Chondrocyte (in vitro differentiated cells): ENCODE results near the gene PALLD. TPM values are rescaled to one million over a fixed set of nuclear protein-coding genes. Genes with fewer than 3 reads are reported as not detected.
A peak's percentile ranks its signal among the peaks of the same experiment; 100 is the strongest.

Source experiments
- DNase-seq: peaks from one replicate; pipeline ENCODE4 v3.0.0; 2021; ENCODE audit warnings: mixed read lengths, low spot score
- H3K27ac Mint-ChIP-seq: one replicate; pipeline ENCODE4 v1.8.0; 2021; ENCODE audit warnings: mild to moderate bottlenecking, moderate library complexity, mixed read lengths; ENCODE audit not compliant: unreplicated experiment
- H3K27me3 Mint-ChIP-seq: 2 replicates; pipeline ENCODE4 v1.8.0; 2021; ENCODE audit warnings: low read depth, mixed read lengths
- H3K36me3 Mint-ChIP-seq: 2 replicates; pipeline ENCODE4 v1.8.0; 2021; ENCODE audit warnings: low read depth, mixed read lengths
- H3K4me1 Mint-ChIP-seq: 2 replicates; pipeline ENCODE4 v1.8.0; 2021; ENCODE audit warnings: low read depth, mild to moderate bottlenecking, mixed read lengths
- H3K4me3 Mint-ChIP-seq: one replicate; pipeline ENCODE4 v1.8.0; 2021; ENCODE audit warnings: mild to moderate bottlenecking, moderate library complexity, mixed read lengths; ENCODE audit not compliant: unreplicated experiment
- H3K9me3 Mint-ChIP-seq: 2 replicates; pipeline ENCODE4 v1.8.0; 2021; ENCODE audit warnings: low read depth, mixed read lengths
- CTCF ChIP-seq: fragments of 200-600 bp; sonication (generic); IDR thresholded peaks from 2 replicates; pipeline ENCODE4 v1.5.0; 2021; ENCODE audit warnings: antibody characterized with exemption, mild to moderate bottlenecking, moderate library complexity
- total RNA-seq: library from RNA; stranded (reverse); gene quantifications from 3 replicates; pipeline ENCODE4 v1.2.1, GENCODE V29; 2021

The PALLD gene
- total RNA-seq, 1 donor from 2014 or later = 900 TPM

GRCh38 chr4:168524006-168524405 lies 27.2 kb downstream of the PALLD start:
- H3K4me3 Mint-ChIP-seq = no peak overlapping the region
- H3K36me3 Mint-ChIP-seq = no peaks in the 10 kb centered on the region
- no peaks in the 10 kb centered on the region for H3K9me3 Mint-ChIP-seq
- H3K27ac Mint-ChIP-seq = peak overlapping the region; percentile 14
- TF ChIP-seq CTCF = no peak
- DNase-seq = no peak
- no peaks in the 10 kb centered on the region for H3K27me3 Mint-ChIP-seq
- H3K4me1 Mint-ChIP-seq = peaks cover 65% of the 10 kb centered on the region

DNA sequence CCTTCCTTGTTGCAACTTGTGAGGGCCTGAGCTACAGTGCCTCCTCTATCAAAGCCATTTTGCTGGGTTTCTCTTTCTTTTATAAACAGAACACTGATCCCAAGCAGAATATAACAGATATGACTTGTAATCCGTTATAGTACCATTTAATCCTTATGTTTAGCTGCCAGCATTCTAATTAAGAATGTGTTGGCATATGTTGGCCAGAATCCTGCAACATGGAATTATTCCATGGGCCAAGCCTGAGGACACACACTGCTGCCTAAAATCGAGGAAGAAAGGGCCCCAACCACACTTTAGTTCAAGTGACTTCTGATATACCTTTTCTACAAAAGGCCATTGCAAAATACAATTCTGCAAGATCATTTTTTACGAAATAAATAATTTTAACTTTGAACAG lies 28.0 kb downstream of the PALLD start:
- Mint-ChIP-seq H3K4me1 (peaks cover 70% of the 10 kb centered on the region), H3K9me3 (no peaks in the 10 kb centered on the region), H3K36me3 (no peaks in the 10 kb centered on the region), H3K27me3 (no peaks in the 10 kb centered on the region), H3K4me3 (no peak overlapping the region), H3K27ac (no peak overlapping the region)
- DNase-seq = no peak
- TF ChIP-seq CTCF = no peak

DNA sequence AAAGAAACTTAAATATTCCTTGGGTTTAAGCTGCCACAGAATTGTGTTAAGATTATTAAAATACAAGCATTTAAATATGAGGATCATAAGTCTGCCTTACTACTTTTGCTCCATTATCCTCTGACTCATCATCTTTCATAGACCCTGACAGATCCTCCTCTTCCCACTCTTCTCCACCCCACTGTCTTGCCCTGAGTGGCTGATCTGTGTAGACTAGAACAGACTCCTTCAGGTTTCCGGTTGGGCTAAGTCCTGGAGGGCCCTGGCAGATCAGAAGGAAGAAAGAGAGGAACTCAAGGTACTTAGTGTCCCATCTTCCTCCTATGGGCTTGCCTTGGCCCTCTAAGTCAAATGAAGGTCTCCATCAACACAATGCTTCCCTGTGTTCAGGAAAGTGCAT lies 30.7 kb downstream of the PALLD start:
- Mint-ChIP-seq H3K36me3 (no peaks in the 10 kb centered on the region), H3K4me1 (peaks cover 55% of the 10 kb centered on the region), H3K27me3 (no peaks in the 10 kb centered on the region), H3K9me3 (no peaks in the 10 kb centered on the region), H3K27ac (peak overlapping the region; percentile 91), H3K4me3 (no peak overlapping the region)
- DNase-seq = no peak
- TF ChIP-seq CTCF = no peak

GRCh38 chr4:168528131-168528949 lies 31.5 kb downstream of the PALLD start:
- no peak for DNase-seq
- H3K4me1 Mint-ChIP-seq = peaks cover 47% of the 10 kb centered on the region
- H3K27me3 Mint-ChIP-seq = no peaks in the 10 kb centered on the region
- no peaks in the 10 kb centered on the region for H3K36me3 Mint-ChIP-seq
- no peak for TF ChIP-seq CTCF
- peak overlapping the region; percentile 11 for H3K4me3 Mint-ChIP-seq
- H3K9me3 Mint-ChIP-seq = no peaks in the 10 kb centered on the region
- peak overlapping the region; percentile 91 for H3K27ac Mint-ChIP-seq

DNA sequence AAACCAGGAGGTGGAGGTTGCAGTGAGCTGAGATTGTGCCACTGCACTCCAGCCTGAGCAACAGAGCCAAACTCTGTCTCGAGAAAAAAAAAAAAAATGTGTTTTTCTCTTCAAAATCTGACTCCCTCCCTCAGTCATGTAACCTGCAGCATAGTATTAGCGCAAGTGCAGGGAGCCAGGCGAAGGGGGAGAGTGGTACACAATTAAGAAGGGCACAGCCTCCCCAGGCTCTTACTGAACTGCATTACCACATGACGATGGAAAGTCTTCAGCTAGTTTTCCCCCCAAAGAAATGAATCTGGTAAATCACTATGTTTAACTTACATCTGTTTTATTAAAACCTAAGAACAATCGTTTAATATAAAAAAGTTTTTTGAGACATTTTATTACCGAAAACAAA lies 32.4 kb downstream of the PALLD start:
- DNase-seq = no peak
- H3K27ac Mint-ChIP-seq = peak overlapping the region; percentile 64
- H3K4me1 Mint-ChIP-seq = peaks cover 38% of the 10 kb centered on the region
- no peaks in the 10 kb centered on the region for H3K27me3 Mint-ChIP-seq
- H3K9me3 Mint-ChIP-seq = no peaks in the 10 kb centered on the region
- no peaks in the 10 kb centered on the region for H3K36me3 Mint-ChIP-seq
- H3K4me3 Mint-ChIP-seq = no peak overlapping the region
- TF ChIP-seq CTCF = no peak
